WI38 (cell line): ENCODE data around the gene TNKS2.

ENCODE experiments used
- H3K4me3 ChIP-seq: 2 replicates; pipeline ENCODE4 v1.5.1; 2011; ENCODE audit warnings: low read depth, mild to moderate bottlenecking, control low read depth, low read length
- TF ChIP-seq, protein P1 (sequence below): IDR thresholded peaks from 2 replicates; pipeline ENCODE4 v1.5.1; 2012; ENCODE audit warnings: low read depth, mild to moderate bottlenecking, control low read depth, low read length

TNKS2 gene

DNA sequence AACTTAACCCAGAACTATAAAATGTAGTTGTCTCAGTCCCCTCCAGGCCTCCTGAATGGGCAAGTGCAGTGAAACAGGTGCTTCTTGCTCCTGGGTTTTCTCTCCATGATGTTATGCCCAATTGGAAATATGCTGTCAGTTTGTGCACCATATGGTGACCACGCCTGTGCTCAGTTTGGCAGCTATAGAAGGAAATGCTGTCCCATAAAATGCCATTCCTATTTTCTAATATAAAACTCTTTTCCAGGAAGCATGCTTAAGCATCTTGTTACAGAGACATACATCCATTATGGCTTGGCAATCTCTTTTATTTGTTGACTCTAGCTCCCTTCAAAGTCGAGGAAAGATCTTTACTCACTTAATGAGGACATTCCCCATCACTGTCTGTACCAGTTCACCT is 65.9 kb downstream of the TNKS2 start:
- H3K4me3 ChIP-seq, result no peak overlapping the region
- TF ChIP-seq, protein P1, sequence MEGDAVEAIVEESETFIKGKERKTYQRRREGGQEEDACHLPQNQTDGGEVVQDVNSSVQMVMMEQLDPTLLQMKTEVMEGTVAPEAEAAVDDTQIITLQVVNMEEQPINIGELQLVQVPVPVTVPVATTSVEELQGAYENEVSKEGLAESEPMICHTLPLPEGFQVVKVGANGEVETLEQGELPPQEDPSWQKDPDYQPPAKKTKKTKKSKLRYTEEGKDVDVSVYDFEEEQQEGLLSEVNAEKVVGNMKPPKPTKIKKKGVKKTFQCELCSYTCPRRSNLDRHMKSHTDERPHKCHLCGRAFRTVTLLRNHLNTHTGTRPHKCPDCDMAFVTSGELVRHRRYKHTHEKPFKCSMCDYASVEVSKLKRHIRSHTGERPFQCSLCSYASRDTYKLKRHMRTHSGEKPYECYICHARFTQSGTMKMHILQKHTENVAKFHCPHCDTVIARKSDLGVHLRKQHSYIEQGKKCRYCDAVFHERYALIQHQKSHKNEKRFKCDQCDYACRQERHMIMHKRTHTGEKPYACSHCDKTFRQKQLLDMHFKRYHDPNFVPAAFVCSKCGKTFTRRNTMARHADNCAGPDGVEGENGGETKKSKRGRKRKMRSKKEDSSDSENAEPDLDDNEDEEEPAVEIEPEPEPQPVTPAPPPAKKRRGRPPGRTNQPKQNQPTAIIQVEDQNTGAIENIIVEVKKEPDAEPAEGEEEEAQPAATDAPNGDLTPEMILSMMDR, result no peak

DNA sequence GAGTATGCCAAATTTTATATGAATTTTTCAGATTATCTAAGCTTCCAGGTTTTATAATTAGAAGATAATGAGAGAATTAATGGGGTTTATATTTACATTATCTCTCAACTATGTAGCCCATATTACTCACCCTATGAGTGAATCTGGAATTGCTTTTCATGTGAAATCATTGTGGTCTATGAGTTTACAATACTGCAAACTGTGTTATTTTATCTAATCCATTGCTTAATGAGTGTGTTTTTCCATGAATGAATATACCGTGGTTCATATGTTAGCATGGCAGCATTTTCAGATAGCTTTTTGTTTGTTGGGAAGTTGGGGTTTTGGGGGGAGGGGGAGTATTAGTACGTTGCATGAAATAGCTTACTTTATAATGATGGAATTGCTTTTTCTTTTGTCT is 66.5 kb downstream of the TNKS2 start:
- TF ChIP-seq, protein P1, result no peak
- H3K4me3 ChIP-seq, result no peak overlapping the region

DNA sequence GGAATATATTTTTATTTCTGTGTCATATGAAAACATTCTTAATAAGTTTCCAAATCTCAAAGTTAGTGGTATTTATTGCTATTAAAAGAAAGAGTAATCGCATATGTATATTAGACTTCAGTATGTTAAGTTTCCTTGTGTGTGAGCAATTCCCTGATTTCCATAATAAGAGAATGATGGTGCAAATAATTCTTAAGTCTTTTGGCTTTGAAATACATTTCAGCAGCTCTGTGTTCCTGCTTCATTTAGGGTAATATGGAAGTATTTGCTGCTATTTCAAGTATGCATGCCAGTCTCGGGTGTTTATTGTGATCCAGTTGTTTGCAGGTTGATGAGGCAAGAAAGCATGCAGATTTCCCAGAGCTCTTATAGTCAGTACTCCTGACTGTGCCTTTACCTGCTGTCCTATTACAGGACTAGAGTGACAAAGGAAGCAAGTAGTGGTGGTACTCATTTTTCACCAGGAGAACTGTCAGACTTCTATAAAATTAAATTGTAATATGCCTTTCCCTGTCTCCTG is 67.4 kb downstream of the TNKS2 start:
- H3K4me3 ChIP-seq, result no peak overlapping the region

GRCh38 chr10:91875156-91875555 is 76.9 kb downstream of the TNKS2 start:
- H3K4me3 ChIP-seq, result no peak overlapping the region
- TF ChIP-seq, protein P1, result no peak

More for the DNA sequence above, 67.4 kb downstream of the TNKS2 start:
- TF ChIP-seq, protein P1, result no peak

DNA sequence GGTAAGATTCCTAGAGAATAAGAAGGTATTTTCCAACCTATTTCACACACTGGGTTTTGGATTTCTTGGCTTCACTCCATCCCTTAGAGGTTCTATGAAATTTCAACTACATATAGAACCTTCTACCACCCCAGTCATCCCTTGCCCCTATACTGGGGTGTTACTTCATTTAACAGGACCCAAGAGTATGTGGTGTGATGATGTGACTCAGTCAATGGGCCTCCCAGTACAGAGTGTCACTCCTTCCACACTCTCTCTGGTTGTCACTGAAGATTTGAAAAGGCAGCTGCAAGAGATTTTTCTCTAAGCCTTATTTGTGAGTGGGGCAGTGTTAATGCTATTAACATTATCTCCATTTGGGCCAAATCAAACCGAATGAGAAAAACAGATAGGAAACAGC is 77.6 kb downstream of the TNKS2 start:
- TF ChIP-seq, protein P1, result no peak

GRCh38 chr10:91879515-91880170 is 81.4 kb downstream of the TNKS2 start:
- TF ChIP-seq, protein P1, result no peak
- H3K4me3 ChIP-seq, result no peak overlapping the region

More for the DNA sequence above, 77.6 kb downstream of the TNKS2 start:
- no peak overlapping the region for H3K4me3 ChIP-seq

DNA sequence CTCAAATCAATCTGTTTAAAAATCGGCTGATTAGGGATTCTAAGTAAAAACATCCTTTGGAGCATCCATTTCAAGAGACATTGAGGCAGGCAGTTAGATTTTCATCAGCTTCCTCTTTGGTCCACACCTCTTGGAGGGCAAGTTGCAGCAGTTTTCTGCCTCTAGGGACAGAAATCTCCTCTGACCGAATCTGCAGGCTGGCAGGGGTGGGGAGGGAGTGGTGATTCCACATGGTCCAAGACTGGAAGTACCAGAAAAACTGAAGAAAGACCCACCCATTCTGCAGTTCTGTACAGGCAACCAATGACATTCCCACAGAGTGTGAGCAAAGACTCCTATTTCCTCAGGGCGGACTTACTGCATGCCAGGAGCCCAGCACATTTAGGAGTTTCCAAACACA is 82.1 kb downstream of the TNKS2 start:
- H3K4me3 ChIP-seq, result no peak overlapping the region
- TF ChIP-seq, protein P1, result no peak
